Body of pancreas (tissue), 4 donors: ENCODE data around the gene GOLGA6B.
"Not testable (repeated sequence)": the region's sequence is repeated elsewhere in the genome, so short reads cannot be mapped to it uniquely, and the experiment has no call there.

Experiments
- POLR2A ChIP-seq, 3 donors: fragments of 450-650 bp; IDR thresholded peaks; one replicate each; pipeline ENCODE4 v1.6.1; 2016; ENCODE audit warnings: antibody characterized with exemption in 3 of 3, mild to moderate bottlenecking in 2 of 3
- TF ChIP-seq, protein P1 (sequence below), 7 experiments: fragments of 450-650 bp in 4 of 7; fragments of 200-600 bp in 3 of 7; sonication (generic) in 3 of 7; IDR thresholded peaks; one replicate each; pipeline ENCODE4 v1.5.1; 2016 to 2019; ENCODE audit warnings: antibody characterized with exemption in 7 of 7

DNA sequence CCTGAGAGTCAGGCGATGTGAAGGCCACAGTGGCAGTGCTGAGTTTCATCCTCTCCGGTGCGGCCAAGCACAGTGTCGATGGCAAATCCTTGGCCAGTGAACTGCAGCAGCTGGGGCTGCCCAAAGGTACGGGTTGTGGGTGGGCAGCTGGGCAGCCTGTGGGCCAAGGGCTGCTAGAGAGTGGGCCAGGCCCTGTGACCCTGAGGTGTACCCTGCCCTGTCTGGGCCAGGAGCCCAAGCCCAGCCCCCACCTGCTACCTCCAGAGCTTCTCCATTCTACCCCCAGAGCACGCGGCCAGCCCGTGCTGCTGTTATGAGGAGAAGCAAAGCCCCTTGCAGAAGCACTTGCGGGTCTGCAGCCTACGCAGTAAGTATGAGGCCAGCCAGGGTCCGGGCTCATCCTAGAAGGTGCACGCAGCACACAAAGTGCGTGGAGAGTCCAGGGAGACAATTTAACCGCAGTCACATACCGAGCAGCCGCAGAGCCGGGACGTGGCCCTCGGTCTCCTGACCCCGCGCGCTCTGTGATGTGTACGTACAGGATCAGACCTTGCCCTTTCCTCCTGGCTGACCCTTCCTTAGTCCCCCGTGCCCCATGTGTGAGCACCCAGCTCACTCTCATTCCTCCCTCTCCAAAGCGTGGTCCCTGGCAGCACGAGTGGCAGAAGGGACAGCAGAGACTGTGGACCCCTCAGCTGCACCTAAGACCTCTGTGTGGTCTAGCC lies 14.6 kb upstream of the GOLGA6B start:
- not testable (repeated sequence) for TF ChIP-seq POLR2A (IDR thresholded peaks at IDR 0.05)
- TF ChIP-seq, protein P1, sequence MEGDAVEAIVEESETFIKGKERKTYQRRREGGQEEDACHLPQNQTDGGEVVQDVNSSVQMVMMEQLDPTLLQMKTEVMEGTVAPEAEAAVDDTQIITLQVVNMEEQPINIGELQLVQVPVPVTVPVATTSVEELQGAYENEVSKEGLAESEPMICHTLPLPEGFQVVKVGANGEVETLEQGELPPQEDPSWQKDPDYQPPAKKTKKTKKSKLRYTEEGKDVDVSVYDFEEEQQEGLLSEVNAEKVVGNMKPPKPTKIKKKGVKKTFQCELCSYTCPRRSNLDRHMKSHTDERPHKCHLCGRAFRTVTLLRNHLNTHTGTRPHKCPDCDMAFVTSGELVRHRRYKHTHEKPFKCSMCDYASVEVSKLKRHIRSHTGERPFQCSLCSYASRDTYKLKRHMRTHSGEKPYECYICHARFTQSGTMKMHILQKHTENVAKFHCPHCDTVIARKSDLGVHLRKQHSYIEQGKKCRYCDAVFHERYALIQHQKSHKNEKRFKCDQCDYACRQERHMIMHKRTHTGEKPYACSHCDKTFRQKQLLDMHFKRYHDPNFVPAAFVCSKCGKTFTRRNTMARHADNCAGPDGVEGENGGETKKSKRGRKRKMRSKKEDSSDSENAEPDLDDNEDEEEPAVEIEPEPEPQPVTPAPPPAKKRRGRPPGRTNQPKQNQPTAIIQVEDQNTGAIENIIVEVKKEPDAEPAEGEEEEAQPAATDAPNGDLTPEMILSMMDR (IDR thresholded peaks at IDR 0.05) = not testable (repeated sequence)
